ENCODE results near the gene MROH7. TPM values are rescaled to one million over a fixed set of nuclear protein-coding genes. Genes with fewer than 3 reads are reported as not detected.

MROH7 gene
- total RNA-seq, 1 donor from 2014 or later, result 2.0 TPM

DNA sequence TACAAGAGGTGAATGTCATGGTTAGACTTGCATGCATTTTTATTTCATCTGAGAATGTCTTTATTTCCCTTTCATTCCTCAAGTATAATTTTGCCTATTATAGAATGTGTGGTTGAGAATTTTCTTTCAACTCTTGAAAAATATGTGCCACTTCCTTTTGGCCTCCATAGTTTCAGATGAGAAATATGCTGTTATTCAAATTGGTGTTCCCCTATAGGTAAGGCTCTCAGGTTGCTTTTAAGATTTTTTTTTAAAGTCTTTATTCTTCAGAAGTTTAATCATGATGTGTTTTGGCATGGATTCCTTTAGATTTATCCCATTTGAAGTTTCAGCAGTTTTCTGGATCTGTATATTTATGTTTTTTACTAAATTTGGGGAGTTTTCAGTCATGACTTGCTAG is 2.1 kb downstream of the MROH7 start:
- H3K4me1 ChIP-seq, result peaks cover 3 to 4% of the 10 kb centered on the region in 2 donors
- intact Hi-C loops (cut with DNase I), result no loop called here
- H3K27ac ChIP-seq, result no peak overlapping the region
- peaks cover 0 to 4% of the 10 kb centered on the region in 2 donors for H3K9me3 ChIP-seq
- no peak overlapping the region for H3K4me3 ChIP-seq
- H3K27me3 ChIP-seq, result no peaks in the 10 kb centered on the region
- TF ChIP-seq, protein P1, sequence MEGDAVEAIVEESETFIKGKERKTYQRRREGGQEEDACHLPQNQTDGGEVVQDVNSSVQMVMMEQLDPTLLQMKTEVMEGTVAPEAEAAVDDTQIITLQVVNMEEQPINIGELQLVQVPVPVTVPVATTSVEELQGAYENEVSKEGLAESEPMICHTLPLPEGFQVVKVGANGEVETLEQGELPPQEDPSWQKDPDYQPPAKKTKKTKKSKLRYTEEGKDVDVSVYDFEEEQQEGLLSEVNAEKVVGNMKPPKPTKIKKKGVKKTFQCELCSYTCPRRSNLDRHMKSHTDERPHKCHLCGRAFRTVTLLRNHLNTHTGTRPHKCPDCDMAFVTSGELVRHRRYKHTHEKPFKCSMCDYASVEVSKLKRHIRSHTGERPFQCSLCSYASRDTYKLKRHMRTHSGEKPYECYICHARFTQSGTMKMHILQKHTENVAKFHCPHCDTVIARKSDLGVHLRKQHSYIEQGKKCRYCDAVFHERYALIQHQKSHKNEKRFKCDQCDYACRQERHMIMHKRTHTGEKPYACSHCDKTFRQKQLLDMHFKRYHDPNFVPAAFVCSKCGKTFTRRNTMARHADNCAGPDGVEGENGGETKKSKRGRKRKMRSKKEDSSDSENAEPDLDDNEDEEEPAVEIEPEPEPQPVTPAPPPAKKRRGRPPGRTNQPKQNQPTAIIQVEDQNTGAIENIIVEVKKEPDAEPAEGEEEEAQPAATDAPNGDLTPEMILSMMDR (IDR thresholded peaks at IDR 0.05), result no peak
- DNase-seq (ENCODE audit: low spot score in 2 of 2), result no peak
- no peaks in the 10 kb centered on the region for H3K36me3 ChIP-seq

DNA sequence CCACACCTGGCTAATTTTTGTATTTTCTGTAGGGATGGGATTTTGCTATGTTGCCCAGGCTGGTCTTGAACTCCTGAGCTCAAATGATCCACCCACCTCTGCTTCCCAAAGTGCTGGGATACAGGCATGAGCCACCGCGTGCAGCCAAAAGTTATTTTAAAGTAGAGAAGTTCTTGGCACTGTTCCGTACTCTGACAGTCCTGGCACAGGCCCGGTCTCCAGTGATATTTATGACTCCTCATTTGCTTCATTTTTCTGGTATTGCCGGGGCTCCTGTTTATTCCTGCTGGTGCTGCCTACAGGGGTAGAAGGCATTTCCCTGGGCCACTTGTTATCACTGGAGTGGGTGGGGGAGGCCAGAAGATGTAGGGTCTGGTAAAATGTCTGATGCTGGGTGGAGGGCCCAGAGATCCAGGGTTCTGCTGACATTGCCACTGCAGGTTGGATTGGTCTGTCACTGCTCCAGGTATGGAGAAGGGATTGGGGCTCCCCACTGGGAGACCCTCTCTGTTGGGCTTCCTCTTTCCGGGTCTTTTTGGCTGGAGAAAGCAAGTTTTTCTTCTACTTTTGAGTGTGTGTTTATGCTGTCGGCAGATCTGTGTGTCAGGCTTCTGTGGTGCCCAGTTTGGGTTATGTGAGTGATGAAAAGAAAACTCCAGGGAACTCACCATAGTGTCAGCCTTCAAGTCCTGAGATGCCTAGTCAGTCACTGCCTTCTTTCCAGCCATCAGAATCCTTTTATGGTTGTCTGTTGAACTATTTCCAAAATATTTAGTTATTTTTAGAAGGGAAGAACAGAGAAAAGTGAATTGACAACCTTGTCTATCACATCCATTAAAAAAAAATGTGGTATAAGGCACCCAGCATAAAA is 4.5 kb downstream of the MROH7 start:
- TF ChIP-seq, protein P1 (IDR thresholded peaks at IDR 0.05), result no peak

DNA sequence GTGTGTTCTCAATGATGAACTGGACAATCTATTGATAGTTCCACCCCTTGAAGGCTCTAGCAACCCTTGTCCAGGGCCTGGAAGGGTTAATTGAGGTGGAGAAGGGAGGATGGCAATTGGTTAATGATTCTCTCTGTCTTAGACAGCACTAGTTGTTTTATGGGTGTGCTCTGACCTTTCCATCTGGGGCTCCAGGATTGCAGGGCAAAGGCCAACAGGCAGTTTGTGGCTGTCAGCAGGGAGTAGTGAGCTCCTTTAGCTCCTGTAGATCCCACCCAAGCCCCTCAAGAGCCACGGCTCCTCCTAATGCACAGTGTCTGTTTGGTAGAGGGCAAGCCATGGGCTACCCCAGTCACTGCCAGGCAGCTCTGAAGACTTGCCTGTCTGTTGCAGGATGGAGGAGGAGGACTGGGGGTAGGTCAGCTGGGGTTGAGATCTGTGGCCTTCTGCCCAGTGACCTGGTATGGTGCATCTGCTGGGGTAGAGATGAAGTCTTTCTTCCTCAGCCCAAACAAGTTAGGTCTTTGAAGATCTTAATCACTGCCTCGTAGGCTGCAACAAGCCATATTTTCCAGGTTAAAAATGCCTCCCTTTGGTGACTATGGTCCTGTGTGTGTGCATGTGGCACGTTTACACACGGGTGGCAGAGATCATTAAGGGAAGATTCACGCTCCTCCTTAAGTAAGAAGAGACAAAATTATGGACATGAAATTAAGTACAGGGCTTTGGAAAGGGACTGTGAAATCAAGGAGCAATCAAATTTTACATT is 7.7 kb downstream of the MROH7 start:
- Histone ChIP-seq H3K27me3 (no peaks in the 10 kb centered on the region), H3K27ac (no peak overlapping the region), H3K4me3 (no peak overlapping the region), H3K4me1 (peaks cover 3 to 4% of the 10 kb centered on the region in 2 donors), H3K36me3 (no peaks in the 10 kb centered on the region), H3K9me3 (peaks cover 0 to 1% of the 10 kb centered on the region in 2 donors)
- TF ChIP-seq, protein P1 (IDR thresholded peaks at IDR 0.05), result no peak
- peak in 1 of 2 donors; percentile 31 for DNase-seq (ENCODE audit: low spot score in 2 of 2)
- intact Hi-C loops (cut with DNase I), result loop anchor here (5.0 kb wide), 1 partner anchor 107 kb away; no protein-coding TSS in a partner anchor

More for the DNA sequence above, 4.5 kb downstream of the MROH7 start:
- intact Hi-C loops (cut with DNase I), result loop anchor here (5.0 kb wide), 1 partner anchor 104 kb away; no protein-coding TSS in a partner anchor
- DNase-seq (ENCODE audit: low spot score in 2 of 2), result peak; percentile 10 to 81
- H3K4me3 ChIP-seq, result no peak overlapping the region
- H3K27ac ChIP-seq, result peak overlapping the region; percentile 34 to 54
- no peaks in the 10 kb centered on the region for H3K27me3 ChIP-seq
- H3K4me1 ChIP-seq, result peaks cover 3 to 4% of the 10 kb centered on the region in 2 donors
- H3K9me3 ChIP-seq, result peaks cover 0 to 4% of the 10 kb centered on the region in 2 donors
- no peaks in the 10 kb centered on the region for H3K36me3 ChIP-seq

DNA sequence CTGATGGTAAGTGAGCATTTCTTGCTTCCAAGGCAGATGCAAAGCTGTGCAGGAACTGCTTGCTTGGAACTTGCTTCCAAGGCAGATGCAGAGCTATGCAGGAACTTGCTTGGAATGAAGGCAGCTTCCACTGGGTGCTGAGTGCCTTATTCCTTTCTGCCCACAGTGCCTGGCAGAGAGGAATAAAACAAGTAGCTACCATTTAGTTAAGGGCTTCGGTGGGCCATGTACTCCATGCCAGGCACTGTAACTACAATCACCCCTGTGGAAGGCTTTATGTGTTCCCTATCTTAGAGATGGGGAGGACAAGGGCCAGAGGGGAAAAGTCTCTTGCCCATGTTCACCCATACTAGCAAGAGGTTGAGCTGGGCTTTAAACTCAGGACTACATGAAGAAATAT is 8.3 kb downstream of the MROH7 start:
- no peaks in the 10 kb centered on the region for H3K27me3 ChIP-seq
- intact Hi-C loops (cut with DNase I), result loop anchor here (5.0 kb wide), 1 partner anchor 108 kb away; no protein-coding TSS in a partner anchor
- no peak overlapping the region for H3K27ac ChIP-seq
- H3K4me3 ChIP-seq, result no peak overlapping the region
- H3K4me1 ChIP-seq, result peaks cover 3 to 4% of the 10 kb centered on the region in 2 donors
- no peak for DNase-seq (ENCODE audit: low spot score in 2 of 2)
- no peaks in the 10 kb centered on the region for H3K9me3 ChIP-seq
- H3K36me3 ChIP-seq, result no peaks in the 10 kb centered on the region
- TF ChIP-seq, protein P1 (IDR thresholded peaks at IDR 0.05), result no peak

DNA sequence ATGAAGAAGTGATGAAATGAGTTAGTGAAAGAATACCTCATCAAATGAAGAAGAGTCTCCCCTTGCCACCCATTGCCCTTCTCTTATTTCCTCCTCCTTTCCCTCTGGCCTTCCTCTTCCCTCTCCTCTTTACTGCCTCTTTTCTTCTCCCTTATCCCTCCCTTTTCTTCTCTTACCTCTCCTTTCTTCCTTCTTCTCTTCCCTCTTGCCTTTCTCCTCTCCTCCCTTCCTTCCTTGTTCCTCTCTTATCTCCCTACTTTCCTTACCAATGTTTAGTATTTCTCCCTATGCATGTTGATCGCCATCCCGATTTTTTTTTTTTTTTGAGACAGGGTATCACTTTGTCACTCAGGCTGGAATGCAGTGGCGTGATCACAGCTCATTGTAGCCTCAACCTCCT is 8.8 kb downstream of the MROH7 start:
- H3K36me3 ChIP-seq, result no peaks in the 10 kb centered on the region
- no peak for DNase-seq (ENCODE audit: low spot score in 2 of 2)
- H3K27me3 ChIP-seq, result no peaks in the 10 kb centered on the region
- TF ChIP-seq, protein P1 (IDR thresholded peaks at IDR 0.05), result no peak
- H3K4me3 ChIP-seq, result no peak overlapping the region
- H3K27ac ChIP-seq, result no peak overlapping the region
- H3K9me3 ChIP-seq, result no peaks in the 10 kb centered on the region
- intact Hi-C loops (cut with DNase I), result no loop called here
- H3K4me1 ChIP-seq, result peaks cover 3 to 4% of the 10 kb centered on the region in 2 donors
